Activated CD4-positive, alpha-beta T cell treated with anti-CD3 and anti-CD28 coated beads for 48 hours (primary cell): Measurements from ENCODE around the gene SLC22A14.
"Not testable (repeated sequence)": the region's sequence is repeated elsewhere in the genome, so short reads cannot be mapped to it uniquely, and the experiment has no call there.

ENCODE experiments used
- DNase-seq: peaks from one replicate; pipeline ENCODE4 v3.0.0-alpha.2; 2020

Gene SLC22A14

GRCh38 chr3:38281895-38282686 is at the start of gene SLC22A14:
SLC22A14 (plus strand) TSS chr3:38282294; CDS start chr3:38306027, 23,733 bp downstream.
- no peak for DNase-seq

GRCh38 chr3:38232701-38233100 is 49.4 kb upstream of the SLC22A14 start:
- DNase-seq = no peak

GRCh38 chr3:38235466-38235865 is 46.6 kb upstream of the SLC22A14 start:
- DNase-seq = no peak

- DNase-seq = no peak
Measured at GRCh38 chr3:38238416-38239008, 43.6 kb upstream of the SLC22A14 start.

GRCh38 chr3:38242812-38243211 is 39.3 kb upstream of the SLC22A14 start:
- DNase-seq = not testable (repeated sequence)

- DNase-seq = no peak
Measured at GRCh38 chr3:38245930-38246329, 36.2 kb upstream of the SLC22A14 start.

- DNase-seq = no peak
Measured at GRCh38 chr3:38247366-38248035, 34.6 kb upstream of the SLC22A14 start.

GRCh38 chr3:38250198-38250597 is 31.9 kb upstream of the SLC22A14 start:
- DNase-seq = no peak

GRCh38 chr3:38251197-38251596 is 30.9 kb upstream of the SLC22A14 start:
- no peak for DNase-seq

GRCh38 chr3:38253704-38254103 is 28.4 kb upstream of the SLC22A14 start:
- no peak for DNase-seq

- no peak for DNase-seq
Measured at GRCh38 chr3:38254872-38255271, 27.2 kb upstream of the SLC22A14 start.

GRCh38 chr3:38255627-38256026 is 26.5 kb upstream of the SLC22A14 start:
- DNase-seq = no peak

- no peak for DNase-seq
Measured at GRCh38 chr3:38257583-38257982, 24.5 kb upstream of the SLC22A14 start.

GRCh38 chr3:38260474-38260873 is 21.6 kb upstream of the SLC22A14 start:
- DNase-seq = no peak

- DNase-seq = no peak
Measured at GRCh38 chr3:38264353-38264771, 17.7 kb upstream of the SLC22A14 start.

GRCh38 chr3:38264779-38265178 is 17.3 kb upstream of the SLC22A14 start:
- no peak for DNase-seq

- no peak for DNase-seq
Measured at GRCh38 chr3:38265604-38266307, 16.3 kb upstream of the SLC22A14 start, which contains the start of gene SLC22A13. SLC22A13 (plus strand) TSS chr3:38265812; CDS start chr3:38265861, 49 bp downstream.

- DNase-seq = no peak
Measured at GRCh38 chr3:38266810-38267209, 15.3 kb upstream of the SLC22A14 start.

- no peak for DNase-seq
Measured at GRCh38 chr3:38267662-38268061, 14.4 kb upstream of the SLC22A14 start.

- DNase-seq = no peak
Measured at GRCh38 chr3:38268087-38268486, 14.0 kb upstream of the SLC22A14 start.

GRCh38 chr3:38268522-38268921 is 13.6 kb upstream of the SLC22A14 start:
- DNase-seq = no peak

- no peak for DNase-seq
Measured at GRCh38 chr3:38270606-38271005, 11.5 kb upstream of the SLC22A14 start.

GRCh38 chr3:38271553-38271952 is 10.5 kb upstream of the SLC22A14 start:
- DNase-seq = no peak
